Measurements from ENCODE around the gene HYAL2. TPM values are rescaled to one million over a fixed set of nuclear protein-coding genes. Genes with fewer than 3 reads are reported as not detected.

HYAL2 gene
- total and polyA plus RNA-seq, 9 of the 15 experiments (the other 6 are each of a cell fraction or from before 2014, with no cell fraction given), result 0.36 to 22.7 (median 11.4) TPM; not detected in 1

- Histone ChIP-seq H3K9me1 (ENCODE audit: control insufficient read depth, insufficient read depth, low read length) (no peaks in the 10 kb centered on the region), H3K79me2 (ENCODE audit: control insufficient read depth, insufficient read depth, low read length) (peaks cover 14% of the 10 kb centered on the region), H3K4me2 (ENCODE audit: insufficient read depth, low read length) (no peak overlapping the region), H3K4me1 (replicated peaks in 1 of 2; ENCODE audit: control insufficient read depth in 2 of 2, insufficient read depth in 2 of 2, low read length in 2 of 2) (peaks cover 16 to 40% of the 10 kb centered on the region in 2 experiments; a peak in 4 of 5 replicates), H2AFZ (ENCODE audit: low read depth, low read length) (no peak overlapping the region), H3K9me3 (replicated peaks; ENCODE audit: control insufficient read depth, insufficient read depth, low read depth, low read length) (no peaks in the 10 kb centered on the region), H3K9ac (ENCODE audit: insufficient read depth in 1 of 2, low read depth in 2 of 2, low read length in 2 of 2) (no peak overlapping the region), H4K20me1 (replicated peaks; ENCODE audit: control insufficient read depth, insufficient read depth, low read length) (0 out of 2 replicates have a peak, but pooled peaks cover 4% of the 10 kb centered on the region), H3K27ac (ENCODE audit: extremely low read depth, low read depth, low read length) (no peak overlapping the region), H3K36me3 (ENCODE audit: control insufficient read depth, insufficient read depth, low read length) (peaks cover 46% of the 10 kb centered on the region; the same call in 2 of the 3 replicates), H3K27me3 (ENCODE audit: control insufficient read depth in 2 of 2, insufficient read depth in 2 of 2, low read length in 2 of 2) (no peaks in the 10 kb centered on the region), H3K4me3 (no peak overlapping the region)
- POLR2A ChIA-PET, result interaction anchor here (0.6 kb wide), 2 partner anchors 11 to 39 kb away, joined by 3 read pairs; no protein-coding TSS in a partner anchor
- ATAC-seq, result no peak
- in situ Hi-C loops (cut with MboI) (no loop called here), intact Hi-C loops (cut with micrococcal nuclease) (no loop called here)
- TF ChIP-seq BRF1 (IDR thresholded peaks at IDR 0.05; ENCODE audit: borderline replicate concordance, extremely low read depth, insufficient read length), result no peak
- TF ChIP-seq GATAD2A (IDR thresholded peaks at IDR 0.05), result no peak
- TF ChIP-seq TAF15 (IDR thresholded peaks at IDR 0.05; ENCODE audit: low read depth, low read length), result no peak
- no peak for TF ChIP-seq MYC (IDR thresholded peaks at IDR 0.05; ENCODE audit: low read depth, low read length)
- TF ChIP-seq MYC (CRISPR knock-in tag; IDR thresholded peaks at IDR 0.05; ENCODE audit: borderline replicate concordance, low read depth), result no peak
- TF ChIP-seq NFE2 (IDR thresholded peaks at IDR 0.05; ENCODE audit: low read depth), result no peak
- no peak for TF ChIP-seq JUNB (CRISPR knock-in tag; conservative IDR thresholded peaks at IDR 0.05)
- TF ChIP-seq CTBP1 (IDR thresholded peaks at IDR 0.05; ENCODE audit: borderline replicate concordance), result no peak
- no peak for TF ChIP-seq CREB5 (CRISPR knock-in tag; IDR thresholded peaks at IDR 0.05)
- no peak for TF ChIP-seq RBM15 (IDR thresholded peaks at IDR 0.05; ENCODE audit: insufficient read depth, low read length)
- no peak for TF ChIP-seq ZSCAN32 (CRISPR knock-in tag; IDR thresholded peaks at IDR 0.05)
- TF ChIP-seq CEBPZ (IDR thresholded peaks at IDR 0.05; ENCODE audit: borderline replicate concordance, low read depth, low read length), result no peak
- no peak for TF ChIP-seq TCFL5 (CRISPR knock-in tag; conservative IDR thresholded peaks at IDR 0.05)
- no peak for TF ChIP-seq ZNF589 (CRISPR knock-in tag; IDR thresholded peaks at IDR 0.05; ENCODE audit: low read depth)
- TF ChIP-seq POLR3G (IDR thresholded peaks at IDR 0.05; ENCODE audit: extremely low read depth, insufficient read length, insufficient replicate concordance), result no peak
- TF ChIP-seq MTA2 (IDR thresholded peaks at IDR 0.05; ENCODE audit: low read depth), result no peak
- TF ChIP-seq ZNF124 (CRISPR knock-in tag; IDR thresholded peaks at IDR 0.05), result no peak
- CTCF ChIA-PET (ENCODE audit: low intra/inter-chr PET ratio), result no interaction called here
- DNase-seq (ENCODE audit: extremely low read depth in 1 of 4, low spot score in 3 of 4), result no peak
- 85% methylated on average over 6 of the region's 8 CpGs for WGBS (ENCODE audit: insufficient coverage, low coverage, missing lambda C conversion rate)
- FAIRE-seq, result no peak
- BruUV-seq (replicated peaks), result no TSS peak
These were observed 3.6 kb upstream of the HYAL2 start for GRCh38 chr3:50326182-50326541.
